ENCODE measurements around the gene RAG2. TPM values are rescaled to one million over a fixed set of nuclear protein-coding genes. Genes with fewer than 3 reads are reported as not detected.

The RAG2 gene
- not detected for total RNA-seq

DNA sequence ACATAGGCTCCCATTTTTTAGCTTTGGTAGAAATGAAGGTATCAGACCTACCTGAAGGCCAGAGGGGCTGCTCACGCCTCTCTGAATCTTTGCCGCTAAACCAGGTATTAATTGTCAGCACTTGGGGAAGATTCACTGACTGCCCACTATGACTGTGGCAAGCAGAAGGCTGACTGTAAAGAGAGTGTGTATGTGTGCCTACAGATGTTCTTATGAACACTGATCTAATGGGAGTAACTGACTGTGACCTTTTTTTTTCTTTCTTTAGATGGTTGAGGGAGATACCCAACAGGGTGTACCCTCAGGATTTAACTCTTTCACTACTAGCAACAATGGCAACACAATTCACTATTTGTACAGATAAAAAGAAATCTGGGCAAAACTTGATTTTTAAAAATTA is at the start of gene RAG2:
Gene RAG2, minus strand, starts transcription at position 186 of the 400 bp plus-strand sequence. CDS start 4,068 bp downstream, outside the sequence.
- H3K4me1 ChIP-seq, result peaks cover 0 to 14% (median 5%) of the 10 kb centered on the region in 3 donors
- no peak within 1 kb of the TSS for H3K4me3 ChIP-seq
- H3K9me3 ChIP-seq, result no peaks in the 10 kb centered on the region
- TF ChIP-seq CTCF (IDR thresholded peaks at IDR 0.05), result no peak
- TF ChIP-seq POLR2A (IDR thresholded peaks at IDR 0.05), result no peak
- no peak within 1 kb of the TSS for H3K27ac ChIP-seq
- intact Hi-C loops (cut with DNase I), result no loop called here
- peaks cover 0 to 3% (median 0%) of the 10 kb centered on the region in 4 donors for H3K27me3 ChIP-seq
- WGBS, 2 donors, result 56 to 93% methylated on average over 2 of the region's 2 CpGs
- H3K36me3 ChIP-seq, result no peaks in the 10 kb centered on the region
- DNase-seq, result no peak

- Histone ChIP-seq H3K27ac (no peak overlapping the region), H3K36me3 (peaks cover 0 to 10% (median 0%) of the 10 kb centered on the region in 3 donors), H3K27me3 (no peaks in the 10 kb centered on the region), H3K4me3 (no peak overlapping the region), H3K4me1 (no peaks in the 10 kb centered on the region), H3K9me3 (peaks cover 0 to 6% (median 0%) of the 10 kb centered on the region in 3 donors)
- 61 to 68% methylated on average over 2 of the region's 2 CpGs for WGBS, 2 donors
- DNase-seq, result no peak
- TF ChIP-seq CTCF (IDR thresholded peaks at IDR 0.05) (no peak), POLR2A (IDR thresholded peaks at IDR 0.05) (no peak)
- intact Hi-C loops (cut with DNase I), result no loop called here
Measured at GRCh38 chr11:36638556-36638955, 40.5 kb upstream of the RAG2 start.

DNA sequence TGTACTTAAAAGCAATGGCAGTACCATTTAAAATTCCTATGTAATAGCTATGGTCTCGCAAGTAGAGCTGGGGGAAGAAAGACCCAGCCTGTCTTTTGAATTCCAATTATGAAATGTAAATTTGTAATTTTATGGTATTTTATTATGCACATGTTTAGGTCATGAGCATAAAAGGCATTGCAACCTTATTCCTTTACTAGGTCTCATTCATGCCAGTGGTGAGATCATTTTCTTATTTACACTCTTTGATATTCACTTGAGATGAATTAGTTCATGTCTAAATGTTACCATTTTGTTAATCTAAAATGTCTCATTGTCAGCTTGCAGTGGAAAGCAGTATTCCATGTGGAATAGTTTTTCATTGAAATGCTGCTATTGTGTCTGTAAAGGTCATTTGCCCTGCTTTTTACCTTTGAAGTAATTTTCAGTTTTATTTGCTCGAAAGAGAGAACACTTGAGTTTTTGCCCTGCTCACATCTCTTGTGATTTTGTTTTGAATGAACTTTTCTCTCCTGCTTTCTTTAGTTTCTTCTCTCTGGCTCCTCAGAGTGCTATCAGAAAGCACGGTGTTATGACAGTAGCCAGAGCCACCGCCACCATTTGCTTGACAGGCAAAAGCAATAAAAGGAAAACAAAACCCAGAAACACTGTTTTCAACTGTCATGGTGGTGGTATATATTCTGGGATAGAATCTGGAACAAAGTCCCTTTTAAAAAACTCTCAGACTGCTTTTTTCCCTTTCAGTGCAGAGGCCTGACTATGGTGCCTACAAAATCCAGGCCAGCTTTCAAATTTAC is 37.2 kb upstream of the RAG2 start:
- 86 to 96% methylated on average over 4 of the region's 4 CpGs for WGBS, 2 donors
- Histone ChIP-seq H3K9me3 (no peaks in the 10 kb centered on the region), H3K36me3 (peaks cover 0 to 10% (median 0%) of the 10 kb centered on the region in 3 donors), H3K27me3 (no peaks in the 10 kb centered on the region), H3K4me1 (no peaks in the 10 kb centered on the region), H3K27ac (no peak overlapping the region), H3K4me3 (no peak overlapping the region)
- TF ChIP-seq CTCF (IDR thresholded peaks at IDR 0.05) (no peak), POLR2A (IDR thresholded peaks at IDR 0.05) (no peak)
- DNase-seq, result no peak
- intact Hi-C loops (cut with DNase I), result no loop called here

DNA sequence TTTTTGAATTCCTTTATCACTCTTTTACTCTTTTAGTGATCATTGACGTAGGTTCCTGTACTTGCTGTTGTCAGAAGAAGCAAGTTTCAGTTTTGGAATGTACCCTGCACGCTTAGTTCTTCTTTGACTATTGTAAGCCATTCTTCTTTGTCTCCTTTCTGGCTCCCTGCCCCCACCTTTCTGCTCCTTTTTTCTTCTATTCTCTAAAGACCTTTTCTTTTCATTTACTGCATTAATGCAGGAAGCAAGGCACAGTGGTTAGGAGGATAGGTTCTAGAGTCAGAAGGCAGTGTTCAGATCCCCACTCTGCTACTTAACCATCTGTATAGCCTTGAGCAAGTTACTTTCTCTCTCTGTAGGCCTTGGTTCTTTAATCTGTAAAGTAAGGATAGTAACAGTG is 33.7 kb upstream of the RAG2 start:
- no peak overlapping the region for H3K27ac ChIP-seq
- H3K4me1 ChIP-seq, result no peaks in the 10 kb centered on the region
- TF ChIP-seq POLR2A (IDR thresholded peaks at IDR 0.05) (no peak), CTCF (IDR thresholded peaks at IDR 0.05) (no peak)
- intact Hi-C loops (cut with DNase I), result no loop called here
- WGBS, 2 donors, result 65 to 80% methylated on average over 2 of the region's 2 CpGs
- no peak overlapping the region for H3K4me3 ChIP-seq
- H3K36me3 ChIP-seq, result peaks cover 0 to 10% (median 0%) of the 10 kb centered on the region in 3 donors
- no peaks in the 10 kb centered on the region for H3K9me3 ChIP-seq
- no peak for DNase-seq
- H3K27me3 ChIP-seq, result no peaks in the 10 kb centered on the region

GRCh38 chr11:36628765-36629244 is 30.8 kb upstream of the RAG2 start:
- H3K36me3 ChIP-seq, result no peaks in the 10 kb centered on the region
- no peaks in the 10 kb centered on the region for H3K9me3 ChIP-seq
- no peak overlapping the region for H3K4me3 ChIP-seq
- TF ChIP-seq CTCF (IDR thresholded peaks at IDR 0.05) (no peak), POLR2A (IDR thresholded peaks at IDR 0.05) (no peak)
- no peaks in the 10 kb centered on the region for H3K4me1 ChIP-seq
- H3K27me3 ChIP-seq, result no peaks in the 10 kb centered on the region
- no peak for DNase-seq
- 48 to 75% methylated on average over 4 of the region's 4 CpGs for WGBS, 2 donors
- intact Hi-C loops (cut with DNase I), result no loop called here
- no peak overlapping the region for H3K27ac ChIP-seq
